SK-N-SH (cell line): Measurements from ENCODE around the gene C2orf74.

Source experiments
- CHD2 ChIP-seq: fragments of 150-350 bp; IDR thresholded peaks from 2 replicates; pipeline ENCODE4 v1.6.1; 2018; ENCODE audit warnings: low read length; ENCODE audit not compliant: partially characterized antibody
- TF ChIP-seq, protein P1 (sequence below): fragments of 200-600 bp; sonication (generic); IDR thresholded peaks from 2 replicates; pipeline ENCODE4 v1.6.1; 2017; ENCODE audit warnings: antibody characterized with exemption, mild to moderate bottlenecking, moderate library complexity
- TF ChIP-seq, protein P2 (sequence below): fragments of 150-350 bp; IDR thresholded peaks from 2 replicates; pipeline ENCODE4 v1.6.1; 2017; ENCODE audit warnings: antibody characterized with exemption, low read length, low read depth, borderline replicate concordance

DNA sequence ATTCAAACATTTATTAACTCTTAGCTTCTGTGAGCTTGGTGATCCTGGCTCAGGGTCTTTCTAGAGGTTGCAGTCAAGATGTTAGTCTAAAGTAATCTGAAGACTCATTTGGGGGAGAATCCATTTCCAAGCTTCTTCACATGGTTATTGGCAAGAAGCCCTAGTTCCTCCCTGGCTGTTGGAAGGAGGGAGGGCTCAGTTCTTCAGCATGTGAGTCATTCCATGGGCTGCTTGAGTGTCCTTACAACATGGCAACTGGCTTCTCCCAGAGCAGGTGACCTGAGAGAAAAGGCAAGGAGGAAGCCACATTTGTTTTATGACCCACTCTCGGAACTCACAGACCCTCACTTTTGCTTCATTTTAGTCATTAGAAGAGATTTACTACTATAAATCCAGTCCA lies 10.6 kb upstream of the C2orf74 start:
- TF ChIP-seq CHD2, result no peak
- TF ChIP-seq, protein P1, sequence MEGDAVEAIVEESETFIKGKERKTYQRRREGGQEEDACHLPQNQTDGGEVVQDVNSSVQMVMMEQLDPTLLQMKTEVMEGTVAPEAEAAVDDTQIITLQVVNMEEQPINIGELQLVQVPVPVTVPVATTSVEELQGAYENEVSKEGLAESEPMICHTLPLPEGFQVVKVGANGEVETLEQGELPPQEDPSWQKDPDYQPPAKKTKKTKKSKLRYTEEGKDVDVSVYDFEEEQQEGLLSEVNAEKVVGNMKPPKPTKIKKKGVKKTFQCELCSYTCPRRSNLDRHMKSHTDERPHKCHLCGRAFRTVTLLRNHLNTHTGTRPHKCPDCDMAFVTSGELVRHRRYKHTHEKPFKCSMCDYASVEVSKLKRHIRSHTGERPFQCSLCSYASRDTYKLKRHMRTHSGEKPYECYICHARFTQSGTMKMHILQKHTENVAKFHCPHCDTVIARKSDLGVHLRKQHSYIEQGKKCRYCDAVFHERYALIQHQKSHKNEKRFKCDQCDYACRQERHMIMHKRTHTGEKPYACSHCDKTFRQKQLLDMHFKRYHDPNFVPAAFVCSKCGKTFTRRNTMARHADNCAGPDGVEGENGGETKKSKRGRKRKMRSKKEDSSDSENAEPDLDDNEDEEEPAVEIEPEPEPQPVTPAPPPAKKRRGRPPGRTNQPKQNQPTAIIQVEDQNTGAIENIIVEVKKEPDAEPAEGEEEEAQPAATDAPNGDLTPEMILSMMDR, result no peak
- TF ChIP-seq, protein P2, sequence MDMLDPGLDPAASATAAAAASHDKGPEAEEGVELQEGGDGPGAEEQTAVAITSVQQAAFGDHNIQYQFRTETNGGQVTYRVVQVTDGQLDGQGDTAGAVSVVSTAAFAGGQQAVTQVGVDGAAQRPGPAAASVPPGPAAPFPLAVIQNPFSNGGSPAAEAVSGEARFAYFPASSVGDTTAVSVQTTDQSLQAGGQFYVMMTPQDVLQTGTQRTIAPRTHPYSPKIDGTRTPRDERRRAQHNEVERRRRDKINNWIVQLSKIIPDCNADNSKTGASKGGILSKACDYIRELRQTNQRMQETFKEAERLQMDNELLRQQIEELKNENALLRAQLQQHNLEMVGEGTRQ, result no peak
